Esophagus muscularis mucosa (tissue), 4 donors: ENCODE measurements around the gene SEPTIN7. TPM values are rescaled to one million over a fixed set of nuclear protein-coding genes. Genes with fewer than 3 reads are reported as not detected.

Experiments
- DNase-seq: peaks from one replicate; pipeline ENCODE4 v3.0.0-alpha.2; 2017; ENCODE audit errors: extremely low spot score
- H3K27ac ChIP-seq, 4 donors: fragments of 200-600 bp; sonication (generic); replicated peaks in 1 of 4; 1 replicate in 3 of 4; 2 replicates in 1 of 4; pipeline ENCODE4 v1.5.1; 2016 to 2019; ENCODE audit warnings: mild to moderate bottlenecking in 1 of 4
- H3K27me3 ChIP-seq, 4 donors: fragments of 200-600 bp; sonication (generic); one replicate each; pipeline versions ENCODE4 v1.5.1 to v1.6.0; 2016 to 2019
- H3K36me3 ChIP-seq, 4 donors: fragments of 200-600 bp; sonication (generic); one replicate each; pipeline ENCODE4 v1.5.1; 2016 to 2019
- H3K4me1 ChIP-seq, 4 donors: fragments of 200-600 bp; sonication (generic); one replicate each; pipeline ENCODE4 v1.5.1; 2016 to 2019
- H3K4me3 ChIP-seq, 4 donors: fragments of 200-600 bp; sonication (generic); 1 replicate in 2 of 4; 2 replicates in 2 of 4; pipeline ENCODE4 v1.5.1; 2016 to 2019; ENCODE audit warnings: mild to moderate bottlenecking in 4 of 4, moderate library complexity in 1 of 4
- H3K9me3 ChIP-seq, 4 donors: fragments of 200-600 bp; sonication (generic); 1 replicate in 3 of 4; 2 replicates in 1 of 4; pipeline ENCODE4 v1.5.1; 2016 to 2019
- EP300 ChIP-seq: sonication (generic); formaldehyde crosslinking; IDR thresholded peaks from one replicate; pipeline ENCODE4 v1.6.1; 2017; ENCODE audit warnings: antibody characterized with exemption
- POLR2A ChIP-seq: fragments of 450-650 bp; IDR thresholded peaks from one replicate; pipeline ENCODE4 v1.6.1; 2017; ENCODE audit warnings: antibody characterized with exemption, moderate library complexity, mild to moderate bottlenecking, low read depth
- POLR2AphosphoS5 ChIP-seq, 2 donors: sonication (generic); formaldehyde crosslinking; IDR thresholded peaks; one replicate each; pipeline ENCODE4 v1.6.1; 2017; ENCODE audit warnings: antibody characterized with exemption in 2 of 2
- WGBS: methylation state at CpG from one replicate; pipeline ENCODE4 v1.1.5; 2018; 5-methylcytosine and 5-hydroxymethylcytosine counted together
- intact Hi-C: fragments of 100-400 bp; cut with DNase I; formaldehyde crosslinking; loops from one replicate; pipeline ENCODE4 v1.15.1; 2023
- total RNA-seq, 4 donors: library from RNA; depleted of rRNA; stranded (reverse); fragments of >200 nt; gene quantifications; one replicate each; pipeline versions ENCODE4 v1.1.0 to v1.2.1, GENCODE V29; 2016
- TF ChIP-seq, protein P1 (sequence below), 3 experiments: fragments of 200-600 bp in 2 of 3; fragments of 450-650 bp in 1 of 3; sonication (generic) in 2 of 3; IDR thresholded peaks; one replicate each; pipeline ENCODE4 v1.5.1; 2017 to 2019; ENCODE audit warnings: antibody characterized with exemption in 3 of 3, mild to moderate bottlenecking in 2 of 3, moderate library complexity in 1 of 3

SEPTIN7 gene
- total RNA-seq, 4 donors from 2014 or later: 262 to 353 (median 300) TPM

DNA sequence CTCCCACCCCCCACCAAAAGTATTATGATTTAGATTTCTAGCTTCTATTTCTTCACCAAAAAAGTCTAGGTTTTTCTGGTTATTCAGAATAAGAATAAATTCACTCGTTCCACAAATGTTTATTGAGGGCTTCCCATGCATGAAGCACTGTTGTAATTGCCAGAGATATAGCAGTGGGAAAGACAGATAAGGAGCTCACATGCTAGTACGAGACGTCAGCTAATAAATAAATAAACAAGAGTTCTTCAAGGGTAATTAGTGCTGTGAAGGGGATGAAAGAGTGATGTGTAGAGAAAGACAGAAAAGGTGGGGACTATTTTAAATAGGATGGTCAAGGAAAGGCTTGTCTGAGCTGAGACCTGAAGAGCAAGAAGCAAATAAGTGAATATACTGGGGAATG lies 38.1 kb upstream of the SEPTIN7 start:
- intact Hi-C loops: no loop called here
- DNase-seq: no peak
- Histone ChIP-seq H3K27ac (no peak overlapping the region), H3K27me3 (no peaks in the 10 kb centered on the region), H3K36me3 (no peaks in the 10 kb centered on the region), H3K4me3 (no peak overlapping the region), H3K9me3 (no peaks in the 10 kb centered on the region), H3K4me1 (peaks cover 0 to 17% (median 5%) of the 10 kb centered on the region in 4 donors)
- TF ChIP-seq POLR2A: no peak
- no peak for TF ChIP-seq EP300
- TF ChIP-seq, protein P1, sequence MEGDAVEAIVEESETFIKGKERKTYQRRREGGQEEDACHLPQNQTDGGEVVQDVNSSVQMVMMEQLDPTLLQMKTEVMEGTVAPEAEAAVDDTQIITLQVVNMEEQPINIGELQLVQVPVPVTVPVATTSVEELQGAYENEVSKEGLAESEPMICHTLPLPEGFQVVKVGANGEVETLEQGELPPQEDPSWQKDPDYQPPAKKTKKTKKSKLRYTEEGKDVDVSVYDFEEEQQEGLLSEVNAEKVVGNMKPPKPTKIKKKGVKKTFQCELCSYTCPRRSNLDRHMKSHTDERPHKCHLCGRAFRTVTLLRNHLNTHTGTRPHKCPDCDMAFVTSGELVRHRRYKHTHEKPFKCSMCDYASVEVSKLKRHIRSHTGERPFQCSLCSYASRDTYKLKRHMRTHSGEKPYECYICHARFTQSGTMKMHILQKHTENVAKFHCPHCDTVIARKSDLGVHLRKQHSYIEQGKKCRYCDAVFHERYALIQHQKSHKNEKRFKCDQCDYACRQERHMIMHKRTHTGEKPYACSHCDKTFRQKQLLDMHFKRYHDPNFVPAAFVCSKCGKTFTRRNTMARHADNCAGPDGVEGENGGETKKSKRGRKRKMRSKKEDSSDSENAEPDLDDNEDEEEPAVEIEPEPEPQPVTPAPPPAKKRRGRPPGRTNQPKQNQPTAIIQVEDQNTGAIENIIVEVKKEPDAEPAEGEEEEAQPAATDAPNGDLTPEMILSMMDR (IDR thresholded peaks at IDR 0.05): no peak
- TF ChIP-seq POLR2AphosphoS5 (IDR thresholded peaks at IDR 0.05): no peak
- WGBS: 71% methylated on average over 3 of the region's 3 CpGs

DNA sequence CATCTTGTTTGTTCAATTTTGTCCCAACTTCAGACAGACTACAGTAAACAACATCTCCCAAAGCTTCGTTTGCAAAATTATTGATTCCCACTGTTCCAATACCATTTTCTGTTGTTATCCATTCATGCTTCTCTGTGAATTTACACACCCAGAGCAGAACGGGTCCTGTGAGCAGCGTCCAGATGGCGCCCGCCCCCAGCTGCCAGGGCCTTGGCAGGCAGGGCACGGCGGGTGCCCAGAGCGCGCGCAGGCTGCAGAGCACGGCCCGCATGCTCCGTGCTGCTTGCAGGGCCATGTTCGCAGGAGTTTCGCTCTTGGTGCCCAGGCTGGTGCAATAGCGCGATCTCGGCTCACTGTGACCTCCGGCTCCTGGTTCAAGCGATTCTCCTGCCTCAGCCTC lies 32.5 kb upstream of the SEPTIN7 start:
- Histone ChIP-seq H3K36me3 (no peaks in the 10 kb centered on the region), H3K4me1 (no peaks in the 10 kb centered on the region), H3K9me3 (no peaks in the 10 kb centered on the region), H3K4me3 (no peak overlapping the region), H3K27me3 (no peaks in the 10 kb centered on the region), H3K27ac (no peak overlapping the region)
- no peak for DNase-seq
- TF ChIP-seq, protein P1 (IDR thresholded peaks at IDR 0.05): no peak
- TF ChIP-seq POLR2A (no peak), EP300 (no peak), POLR2AphosphoS5 (IDR thresholded peaks at IDR 0.05) (no peak)
- WGBS: 98% methylated on average over 19 of the region's 20 CpGs
- intact Hi-C loops: no loop called here

DNA sequence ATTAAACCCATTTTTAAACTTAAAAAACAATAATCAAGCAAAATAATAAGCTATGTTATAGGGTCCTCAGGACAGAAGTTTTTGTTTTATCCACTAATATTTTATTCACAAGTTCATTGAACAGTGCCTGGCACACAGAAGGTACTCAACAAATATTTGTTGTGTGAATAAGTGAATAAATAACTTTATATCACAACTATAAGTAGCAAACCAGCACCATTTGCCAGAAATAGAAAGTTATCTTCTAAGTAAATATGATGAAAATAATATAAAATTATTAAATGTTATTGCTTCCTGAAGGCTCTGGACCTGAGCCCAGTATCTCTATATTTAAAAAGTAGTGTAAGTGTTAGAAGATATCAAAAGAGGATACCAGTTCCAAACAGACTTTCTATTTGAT lies 29.1 kb upstream of the SEPTIN7 start:
- H3K27me3 ChIP-seq: no peaks in the 10 kb centered on the region
- no peaks in the 10 kb centered on the region for H3K4me1 ChIP-seq
- no peak overlapping the region for H3K4me3 ChIP-seq
- intact Hi-C loops: no loop called here
- DNase-seq: no peak
- no peaks in the 10 kb centered on the region for H3K36me3 ChIP-seq
- H3K9me3 ChIP-seq: no peaks in the 10 kb centered on the region
- TF ChIP-seq POLR2AphosphoS5 (IDR thresholded peaks at IDR 0.05) (no peak), POLR2A (no peak), EP300 (no peak)
- TF ChIP-seq, protein P1 (IDR thresholded peaks at IDR 0.05): no peak
- H3K27ac ChIP-seq: no peak overlapping the region

DNA sequence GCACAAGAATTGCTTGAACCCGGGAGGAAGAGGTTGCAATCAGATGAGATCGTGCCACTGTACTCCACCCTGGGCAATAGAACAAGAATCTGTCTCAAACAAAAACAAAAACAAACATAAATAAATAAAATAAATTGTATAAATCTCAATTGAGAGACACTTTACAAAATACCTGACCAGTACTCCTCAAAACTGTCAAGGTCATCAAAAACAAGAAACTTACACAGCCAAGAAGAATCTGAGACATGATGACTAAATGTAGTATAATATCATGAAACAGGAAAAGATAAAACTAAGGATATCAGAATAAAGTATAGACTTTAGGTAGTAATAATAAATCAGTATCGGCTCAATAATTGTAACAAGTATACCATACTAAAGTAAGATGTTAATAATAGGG lies 26.9 kb upstream of the SEPTIN7 start:
- Histone ChIP-seq H3K4me3 (no peak overlapping the region), H3K4me1 (no peaks in the 10 kb centered on the region), H3K27ac (no peak overlapping the region), H3K27me3 (no peaks in the 10 kb centered on the region), H3K36me3 (no peaks in the 10 kb centered on the region), H3K9me3 (no peaks in the 10 kb centered on the region)
- 96% methylated on average over 3 of the region's 3 CpGs for WGBS
- no peak for DNase-seq
- intact Hi-C loops: no loop called here
- TF ChIP-seq, protein P1 (IDR thresholded peaks at IDR 0.05): no peak
- no peak for TF ChIP-seq POLR2AphosphoS5 (IDR thresholded peaks at IDR 0.05)
- no peak for TF ChIP-seq POLR2A
- TF ChIP-seq EP300: no peak

DNA sequence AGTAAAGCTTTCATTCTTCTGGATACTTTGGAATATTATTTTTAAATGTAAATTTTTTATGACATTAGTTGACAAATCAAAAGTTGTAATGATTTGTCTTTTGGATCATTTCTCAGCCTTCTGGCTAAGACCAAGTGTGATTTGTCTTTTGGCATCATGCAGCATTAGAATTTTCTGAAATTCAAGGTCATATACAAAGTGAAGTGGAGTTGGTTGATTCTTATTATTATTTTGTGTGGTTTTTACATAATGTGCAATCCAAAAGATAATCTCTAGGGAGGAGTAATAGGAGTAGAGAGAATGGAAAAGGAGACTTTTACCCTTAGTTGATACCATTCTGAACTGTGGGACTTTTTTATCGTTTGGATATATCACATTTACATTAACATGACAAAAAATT lies 24.2 kb upstream of the SEPTIN7 start:
- Histone ChIP-seq H3K27me3 (no peaks in the 10 kb centered on the region), H3K36me3 (no peaks in the 10 kb centered on the region), H3K4me1 (no peaks in the 10 kb centered on the region), H3K9me3 (no peaks in the 10 kb centered on the region), H3K27ac (no peak overlapping the region), H3K4me3 (no peak overlapping the region)
- no peak for TF ChIP-seq POLR2AphosphoS5 (IDR thresholded peaks at IDR 0.05)
- TF ChIP-seq, protein P1 (IDR thresholded peaks at IDR 0.05): no peak
- TF ChIP-seq EP300: no peak
- TF ChIP-seq POLR2A: no peak
- intact Hi-C loops: no loop called here
- WGBS: 70% methylated on average over 1 of the region's 1 CpG
- no peak for DNase-seq
